ENCODE data around the gene GRIN2C.
A peak's percentile ranks its signal among the peaks of the same experiment; 100 is the strongest.

Gene GRIN2C

GRCh38 chr17:74863420-74864296 is 4.0 kb upstream of the GRIN2C start:
- no peak for DNase-seq

- no peak for DNase-seq
Observed at GRCh38 chr17:74862919-74863318, 3.2 kb upstream of the GRIN2C start.

GRCh38 chr17:74862108-74862901 is 2.6 kb upstream of the GRIN2C start:
- peak; percentile 62 for DNase-seq

- DNase-seq: no peak
Observed at GRCh38 chr17:74861662-74862107, 2.0 kb upstream of the GRIN2C start.

GRCh38 chr17:74860872-74861661 is 1.4 kb upstream of the GRIN2C start:
- no peak for DNase-seq

GRCh38 chr17:74860229-74860871 is 665 bp upstream of the GRIN2C start:
- no peak for DNase-seq

- DNase-seq: no peak
Observed at GRCh38 chr17:74858672-74859458, 820 bp downstream of the GRIN2C start.

- no peak for DNase-seq
Observed at GRCh38 chr17:74857191-74857590, 2.5 kb downstream of the GRIN2C start.

- DNase-seq: no peak
Observed at GRCh38 chr17:74856112-74856511, 3.6 kb downstream of the GRIN2C start.

GRCh38 chr17:74855323-74855722 is 4.4 kb downstream of the GRIN2C start:
- DNase-seq: no peak

GRCh38 chr17:74854792-74855191 is 4.9 kb downstream of the GRIN2C start:
- DNase-seq: no peak

GRCh38 chr17:74853669-74854068 is 6.0 kb downstream of the GRIN2C start:
- no peak for DNase-seq

- no peak for DNase-seq
Observed at GRCh38 chr17:74853048-74853397, 6.7 kb downstream of the GRIN2C start.

GRCh38 chr17:74852237-74853047 is 7.2 kb downstream of the GRIN2C start:
- no peak for DNase-seq

GRCh38 chr17:74851612-74852236 is 8.0 kb downstream of the GRIN2C start:
- no peak for DNase-seq

GRCh38 chr17:74850914-74851313 is 8.8 kb downstream of the GRIN2C start:
- DNase-seq: no peak

GRCh38 chr17:74850310-74850709 is 9.4 kb downstream of the GRIN2C start:
- DNase-seq: no peak

GRCh38 chr17:74848656-74849399 is 10.9 kb downstream of the GRIN2C start:
- DNase-seq: no peak

- no peak for DNase-seq
Observed at GRCh38 chr17:74846621-74847020, 13.1 kb downstream of the GRIN2C start.

- no peak for DNase-seq
Observed at GRCh38 chr17:74843352-74843627, 16.4 kb downstream of the GRIN2C start.

All from activated CD4-positive, CD25-positive, alpha-beta regulatory T cell treated with anti-CD3 and anti-CD28 coated beads, Interleukin-2, amount 50 U/mL, for 72 hours (primary cell).